ENCODE measurements around the gene PSMD11.
A peak's percentile ranks its signal among the peaks of the same experiment; 100 is the strongest.

PSMD11 gene

GRCh38 chr17:32470405-32471167, 26.3 kb downstream of the PSMD11 start:
- DNase-seq, result no peak

GRCh38 chr17:32471652-32472051, 27.3 kb downstream of the PSMD11 start:
- no peak for DNase-seq

DNA sequence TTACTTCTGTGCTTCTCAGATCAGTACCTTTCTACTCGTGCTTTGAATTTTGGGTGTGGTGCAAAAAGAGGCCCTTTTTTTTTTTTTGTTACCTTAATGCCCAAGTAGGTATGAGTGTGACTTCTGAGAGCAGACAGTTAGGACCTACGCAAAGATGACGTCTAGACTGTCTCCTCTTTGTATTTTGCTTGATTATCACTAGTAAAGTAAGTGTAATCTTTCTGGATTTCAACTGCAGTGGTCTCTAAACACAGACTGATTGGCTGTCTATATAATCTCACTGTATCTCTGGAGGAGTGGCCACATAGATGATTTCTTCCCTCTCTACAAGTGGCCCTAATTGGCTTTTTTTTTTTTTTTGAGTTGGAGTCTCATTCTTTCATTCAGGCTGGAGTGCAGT, 30.9 kb downstream of the PSMD11 start:
- no peak for DNase-seq

GRCh38 chr17:32477220-32477619, 32.9 kb downstream of the PSMD11 start:
- DNase-seq, result no peak

DNA sequence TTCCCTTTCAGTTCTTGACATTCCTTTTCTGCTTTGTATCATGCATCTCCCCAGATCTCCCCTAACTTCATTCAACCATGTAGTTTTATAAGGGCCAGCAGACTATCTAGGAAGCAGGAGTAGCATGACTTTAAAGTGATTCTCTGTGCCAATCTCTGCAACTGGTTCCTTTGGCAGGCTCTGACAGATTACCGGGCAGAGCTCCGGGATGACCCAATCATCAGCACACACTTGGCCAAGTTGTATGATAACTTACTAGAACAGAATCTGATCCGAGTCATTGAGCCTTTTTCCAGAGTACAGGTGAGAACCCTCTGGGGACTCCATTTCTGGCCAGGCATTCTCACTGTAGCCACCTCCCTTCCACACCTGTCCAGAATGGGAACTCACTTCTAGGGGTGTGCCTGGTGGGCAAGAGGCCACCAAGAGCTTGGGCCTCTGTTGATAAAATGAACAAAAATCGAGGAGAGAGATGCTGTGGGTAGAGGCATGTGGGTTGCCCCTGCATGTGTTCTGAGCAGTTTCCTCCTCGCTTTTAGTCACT, 34.8 kb downstream of the PSMD11 start:
- DNase-seq, result no peak

DNA sequence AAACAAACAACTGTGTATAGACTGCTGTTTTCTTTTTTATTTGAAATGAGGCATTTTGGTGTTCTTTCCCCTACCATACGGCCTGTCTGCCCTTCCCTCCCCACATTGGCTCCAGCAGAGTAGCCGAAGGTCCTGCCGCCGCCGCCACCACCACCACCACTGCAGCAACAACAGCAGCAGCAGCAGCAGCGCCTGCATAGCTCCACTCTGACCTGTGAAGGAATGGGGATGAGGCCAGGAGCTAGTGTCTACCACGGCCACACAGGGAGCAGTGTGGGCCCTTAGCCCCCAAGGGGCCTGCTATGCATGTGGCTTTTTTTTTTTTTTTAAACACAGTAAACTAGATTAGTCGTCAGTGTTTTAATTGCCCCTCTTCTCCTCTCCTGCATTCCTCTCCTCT, 36.9 kb downstream of the PSMD11 start:
- DNase-seq, result no peak

DNA sequence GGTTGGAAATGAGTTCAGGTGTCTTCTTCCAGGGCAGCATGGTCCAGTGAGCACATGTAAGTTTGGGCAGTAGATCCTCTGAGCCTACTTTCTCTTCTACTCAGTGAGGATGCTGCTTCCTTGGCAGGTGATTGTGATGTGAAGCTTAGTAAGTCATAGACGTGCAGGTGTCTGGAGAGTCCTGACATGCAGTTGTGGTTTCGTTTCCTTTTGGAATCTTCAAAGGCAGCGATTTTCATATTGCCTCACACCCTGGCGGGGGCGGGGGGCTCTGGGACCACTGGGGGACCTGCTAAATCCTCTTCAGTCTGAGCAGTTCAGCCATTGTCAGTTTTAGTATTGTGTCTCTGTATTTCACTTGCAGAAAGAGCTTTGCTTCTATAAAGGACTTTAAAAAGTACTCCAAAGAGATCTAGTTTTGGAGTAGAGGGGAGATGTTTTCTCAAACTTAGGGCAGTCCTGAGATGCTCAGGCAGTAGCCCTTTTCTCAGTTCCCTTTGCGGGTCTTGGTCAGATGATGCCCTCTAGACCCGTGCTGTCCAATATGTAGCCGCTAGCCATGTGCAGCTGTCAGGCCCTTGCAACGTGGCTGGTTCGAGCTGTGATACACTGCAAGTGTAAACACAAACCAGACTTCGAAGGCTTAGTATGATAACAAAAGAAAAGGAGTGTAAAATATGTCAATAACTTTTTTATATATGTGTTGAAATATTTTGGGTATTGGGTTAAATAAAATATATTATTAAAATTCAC, 38.4 kb downstream of the PSMD11 start:
- no peak for DNase-seq

DNA sequence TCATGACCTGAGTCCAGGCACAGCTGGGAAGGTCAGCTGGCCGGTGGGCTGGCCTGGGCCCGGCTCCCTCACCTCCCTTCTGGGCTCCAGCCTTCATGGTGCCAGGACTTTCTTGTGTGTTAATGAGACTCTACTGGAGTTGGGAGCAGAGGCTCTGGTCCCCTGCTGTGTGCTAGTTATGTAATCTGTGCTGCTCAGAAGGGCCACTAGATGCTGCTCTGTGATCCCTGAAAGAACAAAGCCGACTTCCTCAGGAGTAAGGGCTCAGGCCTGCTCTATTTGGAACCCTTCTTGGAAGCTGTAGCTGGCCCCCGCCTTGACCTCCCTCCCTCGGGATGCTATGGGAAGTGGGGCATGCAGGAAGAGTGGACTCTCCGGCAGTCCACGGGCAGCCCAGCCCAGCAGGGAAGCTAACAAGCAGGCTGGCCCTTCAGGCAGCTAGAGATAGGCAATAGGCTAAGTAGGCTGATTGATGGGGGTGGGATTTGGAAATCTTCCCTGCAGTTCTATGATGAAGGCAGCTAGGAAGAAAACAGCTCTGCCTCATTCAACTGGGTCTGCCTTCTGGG, 39.2 kb downstream of the PSMD11 start:
- peak; percentile 78 for DNase-seq

GRCh38 chr17:32484041-32484461, 39.7 kb downstream of the PSMD11 start:
- DNase-seq, result no peak

- DNase-seq, result no peak
Measured at GRCh38 chr17:32484628-32485027, 40.3 kb downstream of the PSMD11 start.

DNA sequence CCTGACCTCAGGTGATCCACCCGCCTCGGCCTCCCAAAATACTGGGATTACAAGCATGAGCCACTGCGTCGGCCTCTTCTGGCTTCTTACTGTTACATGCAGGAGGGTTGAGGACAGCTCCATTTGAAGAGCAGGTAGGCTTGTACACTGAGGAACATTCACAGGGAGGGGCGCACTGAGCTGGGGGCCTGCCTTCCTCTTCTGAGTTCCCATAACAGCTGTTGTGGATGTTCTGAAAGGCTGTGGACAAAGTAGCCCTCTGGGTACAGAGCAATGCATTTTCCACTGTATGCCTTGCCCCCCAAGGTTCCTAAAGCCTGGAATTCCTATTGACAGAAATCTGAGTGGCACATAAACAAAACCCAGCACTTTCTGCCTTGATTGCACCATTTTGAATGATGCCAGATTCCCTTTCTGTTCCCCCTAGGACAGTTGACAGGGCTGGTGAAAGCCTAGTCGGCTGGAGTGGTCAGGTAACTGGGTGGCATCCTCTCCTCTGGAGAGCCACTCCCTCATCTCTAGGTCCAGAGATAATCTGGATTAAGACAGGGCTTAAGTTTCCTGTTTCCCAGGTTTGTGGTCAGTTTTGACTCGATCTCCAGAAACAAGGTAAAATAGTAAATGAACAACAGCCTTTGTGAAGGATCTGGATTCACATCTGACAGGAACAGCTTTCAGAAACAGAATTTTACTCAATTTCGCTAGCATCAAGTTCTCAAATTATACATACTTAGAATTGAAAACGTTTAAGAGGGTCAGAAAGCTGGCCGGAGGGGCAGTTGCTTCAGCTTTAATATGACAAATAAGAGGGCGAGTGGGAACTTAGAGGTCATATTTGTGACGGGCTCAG, 41.2 kb downstream of the PSMD11 start:
- DNase-seq, result no peak

- peak; percentile 59 for DNase-seq
Measured at GRCh38 chr17:32486111-32486700, 41.9 kb downstream of the PSMD11 start.

- DNase-seq, result peak; percentile 59
Measured at GRCh38 chr17:32486701-32487472, 42.6 kb downstream of the PSMD11 start, which contains the start of gene CDK5R1. Gene CDK5R1, plus strand, starts transcription at chr17:32486993. Its CDS starts 628 bp downstream, at chr17:32487621.

DNA sequence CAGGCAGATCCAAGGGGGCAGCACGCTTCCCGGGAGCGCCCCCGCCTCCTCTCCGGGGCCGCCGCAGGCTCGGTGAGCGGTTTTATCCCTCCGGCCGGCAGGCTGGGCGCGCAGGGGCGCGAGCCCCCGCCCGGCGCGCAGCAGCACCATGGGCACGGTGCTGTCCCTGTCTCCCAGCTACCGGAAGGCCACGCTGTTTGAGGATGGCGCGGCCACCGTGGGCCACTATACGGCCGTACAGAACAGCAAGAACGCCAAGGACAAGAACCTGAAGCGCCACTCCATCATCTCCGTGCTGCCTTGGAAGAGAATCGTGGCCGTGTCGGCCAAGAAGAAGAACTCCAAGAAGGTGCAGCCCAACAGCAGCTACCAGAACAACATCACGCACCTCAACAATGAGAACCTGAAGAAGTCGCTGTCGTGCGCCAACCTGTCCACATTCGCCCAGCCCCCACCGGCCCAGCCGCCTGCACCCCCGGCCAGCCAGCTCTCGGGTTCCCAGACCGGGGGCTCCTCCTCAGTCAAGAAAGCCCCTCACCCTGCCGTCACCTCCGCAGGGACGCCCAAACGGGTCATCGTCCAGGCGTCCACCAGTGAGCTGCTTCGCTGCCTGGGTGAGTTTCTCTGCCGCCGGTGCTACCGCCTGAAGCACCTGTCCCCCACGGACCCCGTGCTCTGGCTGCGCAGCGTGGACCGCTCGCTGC, 43.3 kb downstream of the PSMD11 start:
- no peak for DNase-seq

DNA sequence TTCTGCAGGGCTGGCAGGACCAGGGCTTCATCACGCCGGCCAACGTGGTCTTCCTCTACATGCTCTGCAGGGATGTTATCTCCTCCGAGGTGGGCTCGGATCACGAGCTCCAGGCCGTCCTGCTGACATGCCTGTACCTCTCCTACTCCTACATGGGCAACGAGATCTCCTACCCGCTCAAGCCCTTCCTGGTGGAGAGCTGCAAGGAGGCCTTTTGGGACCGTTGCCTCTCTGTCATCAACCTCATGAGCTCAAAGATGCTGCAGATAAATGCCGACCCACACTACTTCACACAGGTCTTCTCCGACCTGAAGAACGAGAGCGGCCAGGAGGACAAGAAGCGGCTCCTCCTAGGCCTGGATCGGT, 43.9 kb downstream of the PSMD11 start:
- DNase-seq, result no peak

DNA sequence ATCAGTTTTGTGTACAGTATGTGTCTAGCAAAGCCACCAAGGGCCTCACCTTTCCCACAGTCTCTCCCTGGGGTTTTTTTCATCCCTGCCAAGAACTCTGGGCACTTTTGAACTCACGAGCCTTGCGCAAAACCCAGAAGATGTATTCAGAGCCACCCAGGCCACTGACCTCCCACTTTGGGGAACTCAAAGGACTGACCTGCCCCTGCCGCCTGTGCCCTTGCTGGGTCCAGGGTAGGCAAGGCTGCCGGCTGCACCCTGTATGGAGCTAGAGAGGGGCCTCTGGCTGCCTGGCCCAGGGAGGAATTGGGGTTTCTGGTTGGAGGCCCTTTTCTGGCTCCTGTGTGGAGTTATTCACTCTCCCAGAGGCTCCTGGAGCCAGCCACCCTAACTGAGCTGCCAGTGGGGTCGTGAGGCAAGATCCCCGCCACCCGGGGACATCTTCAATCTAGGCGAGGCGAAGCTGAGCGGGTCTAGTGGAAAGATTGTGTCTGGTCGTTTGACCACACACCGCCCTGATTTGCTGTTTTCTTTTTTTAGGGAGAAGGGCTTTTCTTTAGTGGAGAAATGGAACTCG, 44.4 kb downstream of the PSMD11 start:
- no peak for DNase-seq

DNA sequence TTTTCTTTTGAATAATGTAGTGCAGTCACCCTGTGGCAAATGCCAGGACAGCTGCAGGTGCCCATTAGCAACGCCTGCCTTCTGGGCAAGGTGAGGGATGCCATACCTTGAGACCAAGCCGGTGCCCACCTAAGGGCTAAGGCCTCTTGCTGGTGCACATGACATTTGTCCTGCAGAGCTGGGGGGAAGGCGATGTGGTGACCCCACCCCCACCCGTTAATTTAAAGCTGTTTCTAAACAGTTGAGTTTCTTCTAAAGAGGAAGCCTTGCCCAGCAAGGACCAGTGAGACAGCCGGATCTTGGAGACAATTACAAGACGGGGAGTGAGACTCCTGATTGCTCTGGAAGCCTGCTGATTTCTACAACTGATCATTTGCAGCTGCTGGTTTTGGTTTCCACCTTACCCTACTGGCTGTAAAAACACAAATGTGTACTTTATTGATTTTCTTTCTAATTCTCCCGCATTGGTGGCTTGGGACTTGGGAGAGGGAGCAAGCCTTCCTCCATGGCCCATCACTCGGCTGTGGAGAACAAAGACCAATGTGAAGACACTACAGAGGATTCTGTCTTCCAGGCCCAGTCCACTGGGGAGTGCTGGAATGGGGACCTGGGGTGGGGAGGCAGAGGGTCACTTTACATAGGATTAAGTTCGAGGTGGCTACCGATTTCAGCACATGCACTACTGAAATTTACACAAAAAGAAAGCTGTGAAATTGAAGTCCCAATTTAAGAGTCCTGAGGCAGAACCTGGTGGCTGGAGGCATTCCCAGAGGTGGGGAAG, 45.2 kb downstream of the PSMD11 start:
- no peak for DNase-seq

DNA sequence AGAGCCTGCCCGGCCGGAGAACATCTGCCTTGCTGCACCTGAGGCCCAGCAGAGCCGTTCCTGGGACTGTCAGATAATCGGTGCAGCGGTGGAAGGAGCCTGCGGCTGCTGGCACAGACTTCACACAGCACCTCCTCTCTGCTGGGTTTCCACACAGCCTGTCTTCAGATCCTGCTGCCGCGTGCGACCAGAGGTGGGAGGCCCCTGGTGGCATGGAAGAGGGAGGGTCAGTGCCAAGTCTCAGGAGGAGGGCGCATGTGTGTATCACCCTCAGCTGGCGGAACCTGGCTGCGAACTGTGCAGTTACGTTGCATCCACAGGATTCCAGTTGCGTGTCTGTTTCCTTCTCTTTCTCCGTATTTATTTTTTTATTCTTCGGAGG, 45.8 kb downstream of the PSMD11 start:
- no peak for DNase-seq

DNA sequence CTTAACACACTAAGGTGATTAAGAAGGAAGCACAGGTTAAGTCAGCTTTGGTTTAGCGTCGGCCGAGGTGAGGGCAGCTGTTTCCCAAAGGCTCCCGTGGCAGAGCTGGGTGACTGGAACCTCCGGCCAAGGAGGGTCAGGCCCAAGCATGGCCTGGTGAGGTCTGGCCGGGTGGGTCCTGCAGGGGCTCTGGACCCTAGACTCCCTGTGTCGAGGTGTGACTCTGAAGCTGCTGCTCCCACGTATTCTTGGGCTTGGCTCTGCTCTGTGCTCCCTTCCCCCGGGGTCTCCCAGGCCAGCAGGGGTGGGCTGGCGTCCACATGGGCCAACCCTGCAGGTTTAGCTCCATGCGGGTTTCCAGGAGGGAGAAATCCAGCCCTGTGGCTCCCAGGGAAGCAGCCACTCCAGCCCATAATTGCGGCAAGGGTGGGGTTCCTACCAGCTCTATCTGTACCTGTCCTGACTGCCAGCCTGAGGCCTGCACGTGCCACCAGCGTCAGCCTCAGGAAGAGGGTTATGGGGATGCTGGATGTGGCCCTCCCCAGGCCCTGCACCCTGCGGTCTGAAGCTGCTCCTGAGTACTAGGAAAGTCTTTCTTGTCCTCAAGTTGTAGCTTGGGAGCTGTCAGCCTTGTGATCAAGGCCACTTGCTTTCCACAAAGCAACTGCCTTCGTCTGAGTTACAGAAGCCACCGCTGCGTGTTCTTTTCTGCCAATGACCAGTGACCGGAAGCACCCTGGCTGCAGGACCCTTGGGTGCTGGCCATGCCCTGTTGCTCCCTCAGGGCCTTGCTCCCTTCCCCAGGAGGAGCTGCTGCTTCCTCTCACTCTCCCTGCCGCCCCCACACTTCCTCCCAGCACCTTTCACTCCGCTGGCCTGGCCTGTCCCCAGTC, 47.3 kb downstream of the PSMD11 start:
- no peak for DNase-seq
